PC-9 (cell line): ENCODE data around the gene TANC1.

Experiments used
- EZH2 ChIP-seq: fragments of 200-600 bp; sonication (generic); IDR thresholded peaks from 2 replicates; pipeline ENCODE4 v1.8.0; 2017; ENCODE audit warnings: antibody characterized with exemption, low read depth
- TF ChIP-seq, protein P1 (sequence below): fragments of 200-600 bp; sonication (generic); conservative IDR thresholded peaks from 2 replicates; pipeline ENCODE4 v1.6.1; 2017; ENCODE audit warnings: mixed run types, antibody characterized with exemption, mild to moderate bottlenecking, moderate library complexity

DNA sequence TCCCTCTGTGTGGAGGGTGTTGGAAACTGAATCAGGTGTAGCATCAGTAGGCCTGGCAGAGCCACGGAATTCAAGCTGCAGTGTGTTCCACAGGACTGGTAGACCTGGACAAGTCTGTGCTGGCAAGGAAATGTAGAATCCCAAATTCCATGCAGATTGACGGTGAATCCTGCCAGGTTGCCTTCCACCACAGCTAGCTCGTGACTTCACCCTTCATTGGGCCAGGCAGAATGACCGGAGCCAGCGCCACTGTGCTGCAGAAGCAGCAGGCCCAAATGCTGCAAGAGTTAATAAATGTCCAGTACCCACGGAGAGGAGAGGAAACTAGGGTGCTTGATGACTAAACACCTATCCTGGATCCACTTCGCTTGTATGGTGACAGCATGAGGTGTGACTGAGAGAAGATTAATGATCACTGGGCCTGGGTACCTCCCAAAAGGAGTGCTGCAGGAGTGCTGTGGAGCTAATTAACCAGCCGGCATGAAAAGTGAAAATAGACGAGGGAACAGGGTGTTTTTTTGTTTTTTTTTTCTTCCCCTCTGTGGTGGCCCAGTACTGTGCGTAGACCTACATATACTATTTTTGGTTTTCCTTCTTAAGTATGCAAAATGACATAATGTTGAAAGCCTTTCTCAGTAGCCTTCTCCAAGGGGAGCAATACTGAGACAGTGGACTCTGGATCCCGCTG is 122.2 kb downstream of the TANC1 start:
- TF ChIP-seq, protein P1, sequence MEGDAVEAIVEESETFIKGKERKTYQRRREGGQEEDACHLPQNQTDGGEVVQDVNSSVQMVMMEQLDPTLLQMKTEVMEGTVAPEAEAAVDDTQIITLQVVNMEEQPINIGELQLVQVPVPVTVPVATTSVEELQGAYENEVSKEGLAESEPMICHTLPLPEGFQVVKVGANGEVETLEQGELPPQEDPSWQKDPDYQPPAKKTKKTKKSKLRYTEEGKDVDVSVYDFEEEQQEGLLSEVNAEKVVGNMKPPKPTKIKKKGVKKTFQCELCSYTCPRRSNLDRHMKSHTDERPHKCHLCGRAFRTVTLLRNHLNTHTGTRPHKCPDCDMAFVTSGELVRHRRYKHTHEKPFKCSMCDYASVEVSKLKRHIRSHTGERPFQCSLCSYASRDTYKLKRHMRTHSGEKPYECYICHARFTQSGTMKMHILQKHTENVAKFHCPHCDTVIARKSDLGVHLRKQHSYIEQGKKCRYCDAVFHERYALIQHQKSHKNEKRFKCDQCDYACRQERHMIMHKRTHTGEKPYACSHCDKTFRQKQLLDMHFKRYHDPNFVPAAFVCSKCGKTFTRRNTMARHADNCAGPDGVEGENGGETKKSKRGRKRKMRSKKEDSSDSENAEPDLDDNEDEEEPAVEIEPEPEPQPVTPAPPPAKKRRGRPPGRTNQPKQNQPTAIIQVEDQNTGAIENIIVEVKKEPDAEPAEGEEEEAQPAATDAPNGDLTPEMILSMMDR = no peak
- no peak for TF ChIP-seq EZH2
